Bronchial epithelial cell (primary cell): ENCODE results near the gene VWA3A. TPM values are rescaled to one million over a fixed set of nuclear protein-coding genes. Genes with fewer than 3 reads are reported as not detected.

ENCODE experiments used
- DNase-seq: peaks from one replicate; pipeline ENCODE4 v3.0.0-alpha.2; 2010; ENCODE audit warnings: low read depth
- FAIRE-seq: peaks from 2 replicates; lab custom pipeline; 2011; peaks lifted over from hg19 to GRCh38; lab: Jason Lieb, UNC
- H3K27me3 ChIP-seq: 2 replicates; pipeline ENCODE4 v1.5.1; 2011; ENCODE audit warnings: low read length; ENCODE audit not compliant: control insufficient read depth, insufficient read depth
- H3K36me3 ChIP-seq: 2 replicates; pipeline ENCODE4 v1.5.1; 2011; ENCODE audit warnings: low read length; ENCODE audit not compliant: control insufficient read depth, insufficient read depth
- H3K4me3 ChIP-seq: 2 replicates; pipeline ENCODE4 v1.5.1; 2011; ENCODE audit warnings: mild to moderate bottlenecking, low read depth, low read length, control low read depth
- CTCF ChIP-seq: IDR thresholded peaks from 2 replicates; pipeline ENCODE4 v1.5.1; 2011; ENCODE audit warnings: mild to moderate bottlenecking, moderate library complexity, low read length, control low read depth, inconsistent platforms; ENCODE audit not compliant: insufficient read depth, severe bottlenecking
- total RNA-seq: library from RNA; depleted of rRNA; stranded (reverse); fragments of >200 nt; gene quantifications from 2 replicates; pipeline ENCODE4 v1.2.1, GENCODE V29; 2014

The VWA3A gene
- total RNA-seq, 1 donor from 2014 or later, result under 0.01 TPM

- TF ChIP-seq CTCF, result peak; percentile 82
- Histone ChIP-seq H3K27me3 (no peaks in the 10 kb centered on the region), H3K4me3 (peak within 1 kb of the TSS; percentile 84), H3K36me3 (no peaks in the 10 kb centered on the region)
- FAIRE-seq, result no peak
- DNase-seq, result peak; percentile 86
These were observed 113.9 kb downstream of the VWA3A start, which contains the start of gene EEF2K for GRCh38 chr16:22206013-22206841. EEF2K (plus strand) TSS chr16:22206278; CDS start chr16:22225730, 19,452 bp downstream.

Other genes starting within 250 kb of the VWA3A start
- 22.9 and 27.1 TPM in 2 replicates for gene NPIPB4, start 234.8 kb upstream of the VWA3A start, total RNA-seq
- gene UQCRC2, start 139.2 kb upstream of the VWA3A start, total RNA-seq, result 250 and 252 TPM in 2 replicates
- gene PDZD9, start 91.4 kb upstream of the VWA3A start, total RNA-seq, result not detected in 2 replicates
- gene MOSMO, start 84.4 kb upstream of the VWA3A start, total RNA-seq, result 9.7 and 17.6 TPM in 2 replicates
- gene SDR42E2, start 70.0 kb downstream of the VWA3A start, total RNA-seq, result not detected in 2 replicates
- 4.2 and 6.3 TPM in 2 replicates for gene EEF2K, start 113.7 kb downstream of the VWA3A start, total RNA-seq
- 60.3 and 77.6 TPM in 2 replicates for gene POLR3E, start 204.9 kb downstream of the VWA3A start, total RNA-seq